Hematopoietic multipotent progenitor cell (in vitro differentiated cells): ENCODE results near the gene RAB3GAP1. TPM values are rescaled to one million over a fixed set of nuclear protein-coding genes. Genes with fewer than 3 reads are reported as not detected.

Experiments
- DNase-seq, 3 donors: peaks; one replicate each; pipeline ENCODE4 v3.0.0-alpha.2; 2011 to 2015; ENCODE audit warnings: low read depth in 2 of 3, low spot score in 2 of 3
- total RNA-seq: library from RNA; depleted of rRNA; stranded (reverse); fragments of >200 nt; gene quantifications from one replicate; pipeline ENCODE4 v1.2.3, GENCODE V29; 2012

RAB3GAP1 gene
- total RNA-seq, 1 donor, result 21.5 TPM

DNA sequence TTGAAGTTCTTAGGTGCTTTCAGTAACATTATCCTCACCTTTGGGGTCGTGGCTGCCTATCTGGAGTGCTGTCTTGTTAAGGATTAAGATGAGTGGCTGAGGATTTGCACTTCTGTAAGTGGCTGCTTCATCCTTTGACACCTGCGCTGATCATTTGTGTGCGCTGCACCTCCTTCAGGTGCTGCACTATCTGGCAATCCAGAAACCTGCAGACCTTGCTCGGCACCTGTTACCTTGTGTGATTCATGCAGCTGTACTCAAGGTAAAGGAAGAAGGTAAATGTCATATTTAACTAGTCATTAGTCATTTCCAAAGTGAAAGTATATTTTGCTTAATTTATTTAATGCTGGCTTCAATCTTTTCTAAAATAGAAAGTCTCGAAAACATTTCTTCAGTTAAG is 110.3 kb downstream of the RAB3GAP1 start:
- DNase-seq, result no peak

DNA sequence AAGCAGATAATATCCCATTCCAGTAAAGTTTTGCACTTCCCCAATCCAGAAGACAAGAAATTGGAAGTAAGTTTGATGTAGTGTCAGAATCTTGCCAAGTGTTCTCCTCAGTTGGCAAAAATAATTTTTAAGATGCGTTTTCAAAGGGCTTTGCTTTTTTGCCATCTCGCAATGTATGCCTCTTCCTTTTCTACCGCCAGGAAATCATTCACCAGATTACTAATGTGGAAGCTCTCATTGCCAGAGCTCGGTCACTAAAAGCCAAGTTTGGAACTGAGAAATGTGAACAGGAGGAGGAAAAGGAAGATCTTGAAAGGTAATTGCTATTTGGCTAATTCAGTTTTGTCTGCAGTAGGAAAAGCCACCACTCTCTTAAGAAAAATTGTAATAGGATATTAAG is 110.7 kb downstream of the RAB3GAP1 start:
- no peak for DNase-seq

DNA sequence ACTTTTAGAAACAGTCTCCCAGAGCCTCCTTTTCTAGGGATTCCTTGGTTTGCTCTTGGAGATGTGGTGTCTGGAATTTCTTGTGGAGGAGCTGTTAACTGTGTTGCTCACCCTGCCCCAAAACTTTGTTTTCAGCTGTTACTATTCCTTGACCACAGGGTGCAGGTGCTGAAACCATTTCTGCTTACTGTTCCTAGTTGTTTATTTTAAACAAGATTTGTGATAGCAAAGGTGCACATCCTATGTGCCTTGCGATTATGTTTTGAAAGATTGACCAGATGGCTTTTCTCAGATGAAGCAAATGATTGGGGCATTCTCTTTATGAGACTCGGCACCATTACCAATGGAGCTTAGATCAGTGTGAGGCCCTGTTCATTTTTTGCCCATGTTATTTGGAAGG is 111.2 kb downstream of the RAB3GAP1 start:
- no peak for DNase-seq

DNA sequence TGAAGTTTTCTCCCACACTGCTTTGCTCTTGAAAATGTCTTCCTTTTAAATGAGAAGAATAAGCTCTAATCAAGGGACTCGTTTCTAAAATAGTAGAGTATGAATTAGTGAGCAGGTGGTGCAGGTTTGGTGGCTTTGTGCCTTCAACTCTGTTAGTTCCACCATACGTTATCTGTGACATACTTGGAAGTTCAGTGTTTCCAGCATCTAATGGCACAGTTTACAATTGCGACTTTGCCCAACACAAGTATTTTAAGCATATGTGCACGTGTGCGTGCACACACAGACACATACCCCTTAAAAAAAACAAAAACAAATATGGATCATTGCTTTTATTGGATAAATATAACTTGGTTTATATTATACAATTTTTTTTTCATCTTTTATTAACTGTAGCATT is 111.8 kb downstream of the RAB3GAP1 start:
- DNase-seq, result no peak

DNA sequence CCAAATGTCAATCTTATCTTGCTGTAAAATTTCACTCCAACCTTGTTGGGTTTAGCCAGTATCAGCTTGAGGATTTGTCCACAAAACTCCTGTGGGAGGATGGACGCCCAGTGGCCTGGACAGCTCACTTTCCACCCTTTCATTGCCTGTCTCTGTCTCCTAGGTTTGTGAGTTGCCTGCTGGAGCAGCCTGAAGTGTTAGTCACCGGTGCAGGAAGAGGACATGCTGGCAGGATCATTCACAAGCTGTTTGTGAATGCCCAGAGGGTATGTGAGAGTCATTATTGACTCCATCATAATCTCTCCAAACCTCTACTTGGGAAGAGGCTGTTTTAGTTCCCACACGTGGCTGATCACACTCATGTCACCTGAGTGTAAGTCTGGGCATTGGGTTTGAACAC is 112.3 kb downstream of the RAB3GAP1 start:
- no peak for DNase-seq

DNA sequence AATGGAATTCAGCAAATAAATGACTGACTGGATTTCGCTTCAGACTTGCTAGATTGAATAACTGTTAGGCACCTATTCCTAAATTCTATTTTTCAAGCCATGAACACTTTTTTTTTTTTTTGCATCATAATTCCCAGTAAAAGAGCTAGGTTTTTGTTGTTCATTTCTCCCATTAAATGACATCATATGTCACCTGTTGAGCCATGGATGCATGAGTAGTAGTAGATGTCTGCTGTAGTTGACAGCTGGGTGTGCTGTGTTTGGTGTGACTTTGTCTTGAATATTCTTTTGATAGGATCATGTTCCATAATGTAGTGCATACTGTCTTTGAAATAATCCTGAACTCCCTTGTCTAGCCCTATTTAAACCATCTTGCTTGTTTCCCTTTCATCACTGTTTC is 115.2 kb downstream of the RAB3GAP1 start:
- no peak for DNase-seq

DNA sequence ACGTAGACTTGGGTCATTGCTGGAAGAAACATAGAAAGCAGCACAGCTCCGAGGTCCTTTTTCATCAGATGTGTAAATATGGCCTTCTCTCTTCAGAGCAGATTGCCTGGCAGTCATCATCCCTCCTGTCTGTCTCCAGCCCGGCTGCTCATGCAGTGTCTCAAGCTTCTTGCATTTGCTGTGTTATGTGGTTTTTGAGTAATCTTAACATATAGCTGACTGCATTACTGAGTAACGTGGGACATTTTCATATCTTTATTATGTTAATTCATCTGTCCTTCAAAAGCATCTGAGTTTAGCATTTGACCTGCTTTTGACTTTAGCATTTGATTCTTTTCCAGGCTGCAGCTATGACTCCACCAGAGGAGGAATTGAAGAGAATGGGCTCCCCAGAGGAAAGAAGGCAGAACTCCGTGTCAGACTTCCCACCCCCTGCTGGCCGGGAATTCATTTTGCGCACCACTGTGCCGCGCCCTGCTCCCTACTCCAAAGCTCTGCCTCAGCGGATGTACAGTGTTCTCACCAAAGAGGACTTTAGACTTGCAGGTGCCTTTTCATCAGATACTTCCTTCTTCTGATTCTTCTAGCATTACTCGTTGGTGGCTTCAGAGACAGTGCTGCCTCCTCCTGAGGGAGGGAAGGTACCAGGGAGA is 116.2 kb downstream of the RAB3GAP1 start:
- no peak for DNase-seq

DNA sequence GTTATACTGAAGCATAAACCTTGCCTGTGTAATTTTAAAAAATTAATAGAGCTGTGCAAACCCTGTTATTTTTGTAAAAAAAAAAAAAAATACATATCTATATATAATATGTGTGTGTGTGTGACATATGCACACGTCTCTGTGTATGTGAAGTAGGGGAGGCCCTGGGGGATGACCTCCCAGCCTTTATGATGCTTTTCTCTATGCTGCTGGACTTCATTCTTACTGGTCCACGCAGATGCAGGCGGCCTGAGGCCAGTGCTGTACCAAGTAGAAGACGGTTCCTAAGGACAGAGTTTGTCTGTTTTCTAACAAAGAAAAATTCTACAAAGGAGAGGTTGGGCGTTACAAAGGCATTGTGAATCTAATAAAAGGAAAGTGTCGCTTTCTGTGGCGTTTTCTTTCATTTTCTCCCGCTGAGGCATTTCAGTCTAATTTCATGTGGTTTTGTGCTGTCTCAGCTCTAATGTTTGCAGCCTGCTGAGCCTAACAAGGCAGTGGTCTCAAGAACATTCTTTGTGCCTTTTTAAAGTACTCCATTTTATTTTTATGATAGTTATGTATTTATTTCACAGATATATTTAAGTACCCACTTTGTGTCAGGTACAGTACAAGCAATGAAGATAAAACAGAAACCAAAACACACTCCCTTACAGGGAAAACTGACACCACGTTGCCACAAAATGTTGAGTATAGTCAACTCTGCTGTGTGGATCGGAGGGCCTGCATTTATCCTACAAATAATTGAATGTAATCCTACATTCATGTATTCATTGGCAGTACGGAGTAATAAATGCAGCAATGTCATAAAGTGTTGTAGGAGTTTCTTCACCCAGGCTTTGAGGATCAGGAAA is 118.0 kb downstream of the RAB3GAP1 start:
- no peak for DNase-seq

DNA sequence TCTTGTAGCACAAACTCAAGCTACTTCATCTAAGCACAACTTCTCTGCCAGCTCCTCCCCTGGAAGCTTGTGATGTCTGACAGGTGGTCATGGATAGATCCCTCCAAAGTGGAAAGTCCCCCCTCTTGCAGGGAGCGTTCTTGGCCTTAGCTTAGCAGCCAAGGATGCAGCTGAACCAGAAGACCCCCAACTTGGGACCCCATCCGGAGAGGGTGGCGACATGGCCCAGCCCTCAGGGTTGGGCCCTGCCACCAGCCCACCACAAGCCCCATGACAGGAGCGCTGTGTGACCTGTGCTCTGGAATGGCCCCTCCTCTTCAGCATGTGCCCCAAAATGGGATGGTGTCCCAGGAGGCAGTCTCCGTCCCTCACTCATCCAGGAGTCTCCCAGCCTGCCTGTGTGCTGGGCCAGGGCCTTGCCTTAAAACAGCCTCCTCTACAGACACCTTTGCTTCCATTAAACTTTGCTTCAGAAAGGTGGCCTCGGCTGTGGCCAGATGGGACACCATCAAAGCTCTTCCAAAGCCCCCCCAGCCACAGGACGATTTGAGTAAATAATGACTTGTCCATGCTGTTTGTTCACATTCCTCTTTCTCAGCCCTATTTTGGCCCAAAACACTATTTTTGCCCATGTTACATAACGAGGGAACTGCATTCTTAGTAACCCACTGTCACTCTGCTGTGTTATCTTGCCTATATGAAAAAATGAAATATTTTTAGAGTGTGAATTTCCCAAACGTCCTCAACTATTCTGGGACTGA is 122.1 kb downstream of the RAB3GAP1 start:
- no peak for DNase-seq

DNA sequence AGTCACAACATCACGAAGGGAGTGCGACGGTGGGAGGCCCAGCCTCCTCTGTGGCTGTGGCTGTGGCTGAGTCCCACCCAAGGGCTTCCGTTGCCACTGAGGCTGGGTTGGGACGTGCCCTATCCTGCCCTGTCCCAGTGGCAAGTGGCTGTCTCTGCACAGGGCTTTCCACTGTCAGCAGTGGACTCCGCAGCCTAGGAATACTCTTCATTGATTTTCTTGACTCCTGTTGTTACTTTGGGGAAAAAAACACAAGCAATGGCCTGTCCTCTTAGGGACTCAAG is 122.7 kb downstream of the RAB3GAP1 start:
- no peak for DNase-seq

DNA sequence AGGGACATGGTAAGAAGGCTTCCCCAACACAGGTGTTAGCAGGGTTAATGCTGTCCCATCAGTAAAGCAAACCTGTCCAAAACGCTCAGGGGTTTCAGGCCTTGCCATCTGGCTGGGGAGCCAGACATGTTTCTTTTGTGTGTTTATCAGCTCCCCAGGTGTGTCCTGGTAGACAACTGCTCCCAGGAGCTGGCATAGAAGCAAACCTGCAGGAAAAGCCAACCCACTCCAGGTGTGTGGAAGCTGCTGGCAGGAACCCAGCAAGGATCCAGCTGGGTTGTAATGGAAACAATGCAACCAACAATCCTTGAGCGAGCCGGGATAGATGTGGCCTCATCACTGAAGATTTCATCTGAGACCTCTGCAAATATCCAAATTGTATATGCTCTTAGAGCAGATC is 123.1 kb downstream of the RAB3GAP1 start:
- no peak for DNase-seq

DNA sequence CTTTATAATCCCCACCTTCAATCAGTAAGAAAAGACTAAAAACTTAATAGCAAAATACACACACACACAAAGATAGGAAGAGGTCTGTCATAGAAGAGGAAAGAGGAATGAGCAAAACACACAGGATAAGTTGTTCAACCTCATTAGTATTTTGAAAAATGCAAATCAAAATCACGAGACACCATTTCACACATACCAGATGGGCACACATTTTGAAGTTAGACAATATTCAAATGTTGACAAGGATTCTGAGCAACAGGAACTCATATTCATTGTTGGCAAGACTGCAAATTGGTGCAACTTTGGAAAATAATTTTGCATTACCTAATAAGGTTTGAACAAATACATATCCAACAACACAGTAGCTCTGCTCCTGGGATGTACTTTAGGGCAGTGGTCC is 127.6 kb downstream of the RAB3GAP1 start:
- no peak for DNase-seq

DNA sequence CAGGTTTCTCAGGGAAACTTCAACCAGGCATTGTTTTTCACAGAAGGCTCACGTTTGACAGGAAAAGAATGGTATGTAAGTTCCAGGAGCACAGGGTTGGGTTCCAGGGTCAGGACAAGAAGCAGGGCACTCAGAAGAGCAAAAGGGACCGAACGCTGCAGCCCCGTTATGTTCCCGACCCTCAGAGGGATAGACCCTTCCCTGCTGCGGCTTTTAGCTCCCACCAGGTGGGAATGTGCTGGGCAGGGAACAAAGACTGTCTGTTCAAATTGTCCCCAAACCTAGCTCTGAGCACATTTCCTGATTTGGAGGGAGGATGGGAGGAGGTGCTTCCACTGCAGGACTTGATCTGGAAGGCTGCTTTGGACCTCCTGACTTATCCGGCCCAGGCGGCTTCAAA is 130.1 kb downstream of the RAB3GAP1 start:
- no peak for DNase-seq

DNA sequence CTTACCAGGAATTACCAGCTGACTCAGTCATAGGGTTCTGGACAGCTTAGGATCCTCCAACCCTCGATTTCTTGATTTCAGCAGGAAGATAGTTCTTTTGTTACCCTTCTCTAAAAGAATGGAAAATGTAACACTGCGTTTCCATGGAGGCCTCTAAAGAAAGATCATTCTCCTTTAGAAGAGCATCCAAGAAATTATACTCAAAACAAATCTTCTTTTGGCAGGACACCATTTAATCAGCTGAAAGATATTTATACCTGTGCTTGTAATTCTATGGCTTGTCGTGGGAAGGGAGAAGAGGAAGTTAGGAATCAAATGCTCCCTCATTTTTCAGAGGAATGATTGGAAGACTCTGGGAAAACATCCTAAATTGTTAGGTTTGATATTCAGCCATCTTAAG is 130.5 kb downstream of the RAB3GAP1 start:
- no peak for DNase-seq

DNA sequence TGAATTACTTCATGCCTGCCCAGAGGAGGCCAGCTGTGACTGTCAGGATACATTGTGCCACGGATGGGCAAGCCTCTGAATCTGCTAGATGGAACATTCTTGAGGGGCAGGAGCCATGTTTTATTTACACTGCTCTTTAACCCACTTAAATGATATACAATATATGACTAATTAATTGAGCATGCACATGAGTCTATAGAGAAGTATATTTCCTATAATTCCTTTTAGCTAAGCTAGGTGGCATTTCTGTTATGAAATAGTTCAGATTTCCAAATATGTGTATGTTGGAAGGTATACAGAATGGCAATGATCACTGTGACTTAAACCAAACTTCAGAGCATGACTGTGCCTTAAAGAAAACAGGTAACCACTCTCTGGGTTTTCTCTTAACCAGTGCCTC is 131.7 kb downstream of the RAB3GAP1 start:
- DNase-seq, result no peak

DNA sequence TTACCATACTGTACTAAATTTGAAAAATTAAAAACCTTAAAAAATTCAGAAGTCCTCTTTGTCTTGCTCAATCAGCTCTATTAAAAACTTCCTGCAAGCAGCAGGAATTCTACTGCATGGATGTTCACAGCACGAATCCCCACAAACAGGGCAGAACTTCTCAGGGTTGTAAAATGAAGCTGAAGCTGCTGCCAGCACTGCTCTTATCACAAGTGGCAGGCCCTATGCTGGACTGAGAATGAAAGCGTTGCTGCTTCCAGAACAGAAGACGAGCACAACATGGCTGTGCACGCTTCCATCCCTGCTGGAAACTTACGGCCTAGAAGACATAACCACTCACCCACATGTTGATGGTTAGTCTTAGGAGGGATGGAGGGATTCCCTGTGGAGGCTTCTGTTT is 134.0 kb downstream of the RAB3GAP1 start:
- DNase-seq, result no peak

DNA sequence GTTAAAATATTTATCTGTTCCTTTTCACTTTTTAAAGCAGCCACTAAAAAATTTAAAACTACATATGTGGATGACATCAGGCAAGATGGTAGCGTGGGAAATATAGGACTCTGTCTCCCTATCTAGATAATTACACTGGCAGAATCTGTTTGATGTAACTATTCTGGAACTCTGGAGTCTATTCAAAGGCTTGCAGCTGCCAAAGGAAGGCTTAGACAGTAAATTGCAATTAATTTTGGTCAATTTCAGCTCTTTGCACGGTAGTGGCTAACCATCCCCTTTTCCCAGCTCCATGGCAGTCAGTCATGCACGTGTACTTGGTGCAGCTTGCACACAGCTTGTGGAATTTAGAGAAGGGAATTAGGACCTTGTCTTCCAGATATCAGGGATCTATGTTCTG is 135.2 kb downstream of the RAB3GAP1 start:
- no peak for DNase-seq

DNA sequence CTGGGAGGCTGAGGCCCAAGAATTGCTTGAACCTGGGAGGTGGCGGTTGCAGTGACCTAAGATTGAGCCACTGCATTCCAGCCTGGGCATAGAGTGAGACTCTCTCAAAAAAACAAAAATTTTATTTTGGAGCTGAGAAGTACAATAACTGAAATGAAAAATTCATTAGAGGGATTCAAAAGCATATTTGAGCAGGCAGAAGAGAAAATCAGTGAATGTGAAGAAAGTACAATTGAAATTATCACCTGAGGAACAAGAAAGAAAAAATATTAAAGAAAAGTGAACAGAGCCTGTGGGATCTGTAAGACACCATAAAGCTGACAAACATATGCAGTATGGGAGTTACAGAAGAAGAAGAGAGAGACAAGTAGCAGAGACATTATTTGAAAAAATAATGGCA is 137.1 kb downstream of the RAB3GAP1 start:
- DNase-seq, result no peak

DNA sequence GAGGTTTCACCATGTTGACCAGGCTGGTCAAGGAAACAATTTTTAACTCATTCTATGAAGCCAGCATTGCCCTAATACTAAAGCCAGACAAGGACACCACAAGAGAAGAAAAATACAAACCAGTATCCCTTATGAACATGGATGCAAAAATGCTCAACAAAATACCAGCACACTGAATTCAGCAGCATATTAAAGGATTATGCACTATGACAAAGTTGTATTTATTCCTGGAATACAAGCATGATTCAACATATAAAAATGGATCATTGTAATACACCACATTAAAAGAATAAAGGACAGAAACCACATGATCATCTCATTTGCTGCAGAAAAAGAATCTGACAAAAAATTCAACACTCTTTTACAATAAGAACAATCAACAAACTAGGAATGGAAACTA is 138.7 kb downstream of the RAB3GAP1 start:
- DNase-seq, result no peak

DNA sequence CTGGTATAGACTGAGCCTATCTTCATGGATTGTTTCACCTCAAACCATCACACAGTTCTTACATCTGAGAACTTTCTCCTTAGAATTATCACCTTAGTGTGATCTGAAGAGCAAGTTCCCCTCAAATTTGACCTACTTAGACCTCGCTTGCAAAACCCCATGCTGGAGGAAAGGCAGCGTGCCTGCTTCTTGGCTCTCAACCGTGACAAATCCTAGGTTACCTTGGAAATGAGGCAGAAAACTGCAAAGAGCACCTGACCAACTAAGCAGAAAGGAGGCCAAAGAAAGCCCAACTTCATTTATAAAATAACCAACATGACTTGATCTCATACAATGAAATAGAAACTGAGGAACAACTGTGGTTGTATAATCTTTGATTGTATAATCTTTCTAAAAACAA is 146.4 kb downstream of the RAB3GAP1 start:
- no peak for DNase-seq

DNA sequence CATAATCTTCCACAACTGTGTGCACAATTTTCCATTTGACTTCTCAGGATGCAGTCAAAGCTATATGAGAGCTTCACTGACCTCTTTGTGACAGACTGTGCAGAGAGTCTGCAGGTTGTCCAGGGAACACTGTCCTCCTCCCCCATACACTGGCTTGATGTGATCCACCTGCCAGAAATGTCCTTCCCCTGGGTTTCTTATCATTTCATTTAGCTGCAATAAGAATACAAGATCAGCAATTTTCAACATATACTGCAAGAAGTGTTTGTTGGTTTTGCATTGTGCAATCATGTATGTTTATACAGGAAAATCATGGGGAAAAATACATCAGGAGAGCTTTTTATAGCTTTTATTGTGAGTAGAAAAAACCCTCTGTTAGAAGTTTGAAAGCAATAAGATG is 150.7 kb downstream of the RAB3GAP1 start:
- DNase-seq, result no peak

DNA sequence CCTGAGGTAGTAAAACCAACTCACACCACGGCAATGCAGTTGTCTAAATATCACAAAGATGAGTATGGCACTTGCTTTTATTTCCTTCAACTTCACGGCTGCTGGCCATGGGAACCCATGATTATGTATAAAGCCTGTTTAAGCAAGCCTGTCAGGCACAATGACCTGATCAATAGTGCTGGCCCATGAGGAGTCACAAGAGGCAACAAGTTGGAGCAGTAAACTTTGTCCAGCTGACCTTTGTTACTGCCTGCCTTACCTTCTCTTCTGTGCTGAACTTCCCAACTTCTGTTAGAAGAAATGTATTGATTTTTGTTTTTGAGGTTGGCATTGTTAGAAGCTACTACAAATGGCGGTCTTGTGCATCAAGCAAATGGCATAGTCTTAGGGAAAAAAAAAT is 151.9 kb downstream of the RAB3GAP1 start:
- DNase-seq, result no peak
